SK-N-SH (cell line): ENCODE data around the gene TRIM69.

Experiments used
- CTCF ChIP-seq: fragments of 200-600 bp; sonication (generic); IDR thresholded peaks from 2 replicates; pipeline ENCODE4 v1.6.1; 2017; ENCODE audit warnings: antibody characterized with exemption, mild to moderate bottlenecking, moderate library complexity
- EP300 ChIP-seq, 2 experiments: IDR thresholded peaks; 2 replicates each; pipeline versions ENCODE4 v1.4.0 to v1.6.1; 2012; ENCODE audit warnings: borderline replicate concordance in 1 of 2, low read depth in 1 of 2, low read length in 1 of 2
- NFIC ChIP-seq: IDR thresholded peaks from 2 replicates; pipeline ENCODE4 v1.4.0; 2012; ENCODE audit warnings: borderline replicate concordance
- POLR2AphosphoS5 ChIP-seq: IDR thresholded peaks from 2 replicates; pipeline ENCODE4 v1.6.1; 2012; ENCODE audit warnings: low read depth, low read length
- SIN3A ChIP-seq: IDR thresholded peaks from 2 replicates; pipeline ENCODE4 v1.6.1; 2012; ENCODE audit warnings: low read depth, mild to moderate bottlenecking, low read length, moderate library complexity, borderline replicate concordance
- USF2 ChIP-seq: fragments of 150-350 bp; IDR thresholded peaks from 2 replicates; pipeline ENCODE4 v1.6.1; 2017; ENCODE audit warnings: antibody characterized with exemption, low read length, low read depth, borderline replicate concordance
- ZBTB33 ChIP-seq: IDR thresholded peaks from 2 replicates; pipeline ENCODE4 v1.4.0; 2012; ENCODE audit warnings: low read depth, borderline replicate concordance
- TF ChIP-seq, protein P1 (sequence below): IDR thresholded peaks from 2 replicates; pipeline ENCODE4 v1.4.0; 2012; ENCODE audit warnings: low read depth

DNA sequence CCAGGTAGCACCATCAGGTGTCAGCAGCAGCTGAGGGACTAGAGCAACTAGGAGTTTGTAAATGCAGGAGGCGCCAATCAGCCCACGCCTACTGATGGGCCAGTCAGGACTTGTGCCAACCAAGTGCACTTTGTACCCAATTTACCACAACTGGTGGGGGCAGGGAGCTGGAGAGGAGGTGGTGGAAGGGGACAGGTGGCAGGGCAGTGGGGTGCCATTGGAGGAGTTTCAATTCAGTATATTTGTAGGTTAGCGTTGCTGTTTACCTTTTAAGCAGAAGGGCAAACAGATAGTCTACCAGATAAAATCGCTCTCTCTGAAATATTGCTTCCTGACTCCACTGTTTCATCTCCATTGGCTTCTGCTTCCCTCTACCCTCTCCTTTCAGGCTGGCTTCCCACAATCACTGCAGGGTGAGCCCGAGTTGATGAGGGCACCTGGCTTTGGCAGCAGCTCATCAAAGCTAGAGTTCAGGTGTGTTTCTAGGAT, 75.7 kb downstream of the TRIM69 start:
- no peak for TF ChIP-seq CTCF
- TF ChIP-seq SIN3A = no peak
- TF ChIP-seq USF2 = no peak
- no peak for TF ChIP-seq EP300 (IDR thresholded peaks at IDR 0.05; ENCODE audit: borderline replicate concordance in 1 of 2, low read depth in 1 of 2, low read length in 1 of 2)
- TF ChIP-seq, protein P1, sequence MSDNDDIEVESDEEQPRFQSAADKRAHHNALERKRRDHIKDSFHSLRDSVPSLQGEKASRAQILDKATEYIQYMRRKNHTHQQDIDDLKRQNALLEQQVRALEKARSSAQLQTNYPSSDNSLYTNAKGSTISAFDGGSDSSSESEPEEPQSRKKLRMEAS = no peak
- no peak for TF ChIP-seq NFIC
- no peak for TF ChIP-seq POLR2AphosphoS5
- TF ChIP-seq ZBTB33 = no peak
